CD4-positive, alpha-beta T cell treated with Interleukin-4 for 1 hour (primary cell): Measurements from ENCODE around the gene KIF3B.
"Not testable (repeated sequence)": the region's sequence is repeated elsewhere in the genome, so short reads cannot be mapped to it uniquely, and the experiment has no call there.

ENCODE experiments used
- DNase-seq, 2 donors: peaks; one replicate each; pipeline ENCODE4 v3.0.0-alpha.2; 2020 to 2022

The KIF3B gene

DNA sequence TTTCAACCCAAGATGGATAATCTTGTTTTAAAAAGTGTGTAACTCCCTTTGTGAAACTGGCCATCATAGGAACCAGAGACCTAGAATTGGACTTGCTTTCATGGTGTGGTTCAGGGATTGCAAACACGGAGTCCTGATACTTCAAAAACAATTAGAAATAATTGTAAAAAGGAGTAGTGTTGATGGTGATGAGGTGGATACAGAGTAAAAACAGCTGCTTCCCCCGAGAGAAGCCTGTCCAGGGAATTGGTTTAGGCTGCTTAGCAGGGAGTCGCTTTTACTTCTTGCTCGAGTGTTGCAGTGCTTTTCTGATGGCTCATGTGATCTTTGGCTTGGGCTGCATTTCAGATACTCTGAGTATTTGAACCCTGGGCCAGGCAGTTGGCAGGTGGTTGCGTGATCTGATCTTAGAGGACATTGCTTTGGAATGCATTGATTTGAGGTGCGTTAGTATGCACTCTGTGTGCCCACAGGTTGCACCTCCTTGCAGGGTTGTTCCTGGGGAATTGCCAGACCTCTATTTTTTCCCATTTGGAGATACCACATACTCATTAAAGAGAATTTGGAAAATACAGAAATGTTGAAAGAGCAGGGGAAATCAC is 19.5 kb downstream of the KIF3B start:
- DNase-seq, result no peak

DNA sequence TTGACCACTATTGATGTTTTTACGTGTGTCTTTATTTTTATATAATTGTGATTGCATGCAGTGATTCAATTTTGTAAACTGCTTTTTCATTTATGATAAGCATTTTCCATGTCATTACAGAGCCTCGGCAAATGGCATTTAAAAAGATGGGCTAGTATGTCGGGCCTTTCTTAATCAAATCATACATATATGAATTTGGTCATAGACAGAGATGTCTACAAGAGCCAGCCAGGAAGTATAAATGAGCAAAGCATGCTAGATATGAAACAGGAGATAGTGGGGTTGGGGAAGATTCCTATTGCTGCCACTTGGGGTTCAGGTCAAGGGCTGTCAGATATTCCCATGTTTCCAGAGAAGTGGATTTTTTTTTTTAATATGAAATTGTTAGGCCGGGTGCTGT is 20.0 kb downstream of the KIF3B start:
- DNase-seq, result no peak

DNA sequence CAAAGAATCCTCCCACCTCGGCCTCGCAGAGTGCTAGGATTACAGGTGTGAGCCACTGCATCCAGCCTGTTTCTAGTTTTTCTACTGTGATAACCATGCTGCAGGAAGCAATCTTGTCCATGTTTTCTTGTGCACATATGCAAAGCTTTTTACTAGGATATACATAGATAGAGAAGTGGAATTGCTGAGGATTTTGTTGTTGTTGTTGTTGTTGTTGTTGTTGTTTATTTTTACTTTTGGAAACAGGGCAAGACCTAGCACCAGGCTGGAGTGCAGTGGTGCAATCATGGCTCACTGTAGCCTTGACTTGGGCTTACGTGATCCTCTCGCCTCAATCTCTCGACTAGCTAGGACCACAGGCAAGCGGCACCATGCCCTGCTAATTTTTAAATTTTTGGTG is 23.2 kb downstream of the KIF3B start:
- DNase-seq, result no peak

DNA sequence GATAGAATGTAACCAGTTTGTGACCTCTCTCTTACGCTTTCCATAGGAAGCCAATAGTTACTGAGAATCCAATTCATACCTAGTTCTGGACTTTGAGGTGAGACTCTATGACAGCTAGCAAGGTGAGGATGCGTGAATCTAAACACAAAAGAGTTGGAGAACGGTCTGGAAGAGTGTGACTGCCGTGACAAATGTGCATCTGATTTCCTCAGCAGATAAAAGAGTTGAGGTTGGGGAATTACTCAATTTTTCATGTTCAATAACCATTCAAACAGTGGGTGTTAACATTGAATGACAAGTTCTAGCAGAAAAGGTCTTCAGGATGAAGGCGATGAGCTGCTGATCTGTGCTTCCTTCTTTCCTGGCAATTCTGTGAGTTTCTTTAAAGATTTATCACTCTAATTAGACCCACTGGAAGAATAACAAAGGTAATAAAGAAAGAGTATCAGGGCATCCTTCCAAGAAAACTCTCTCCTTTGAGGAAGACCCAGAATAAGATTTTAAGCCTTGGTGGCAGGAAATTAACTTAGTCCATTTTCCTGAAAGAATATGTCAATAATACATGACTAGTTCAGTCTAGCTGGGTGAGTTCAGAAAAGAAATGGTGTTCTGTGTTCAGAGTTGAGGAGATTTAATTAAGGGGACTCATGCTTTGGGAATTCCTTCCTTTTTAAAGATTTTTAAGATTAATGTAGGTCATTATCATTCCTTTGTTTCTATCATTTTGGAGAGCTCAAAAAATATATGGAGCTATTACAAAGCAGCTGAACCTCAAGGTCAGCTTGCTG is 24.5 kb downstream of the KIF3B start:
- no peak for DNase-seq

DNA sequence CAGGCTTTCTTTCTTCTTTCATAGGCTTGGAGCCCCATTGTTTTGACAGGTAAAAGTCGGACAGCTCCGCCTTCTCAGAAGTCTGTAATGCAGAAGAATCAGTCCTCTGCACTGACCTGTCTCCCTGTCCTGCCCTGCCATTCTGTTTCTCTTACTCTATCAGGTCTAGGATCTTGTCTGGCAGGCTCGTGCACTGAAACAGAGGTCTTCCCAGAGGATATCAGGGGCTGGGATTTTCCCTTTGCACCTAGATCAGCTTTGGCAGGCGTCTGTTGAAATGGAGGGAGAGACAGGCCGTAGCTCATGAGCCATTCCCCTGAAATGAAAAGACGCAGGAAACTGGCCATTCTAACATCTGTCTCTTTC is 25.0 kb downstream of the KIF3B start:
- DNase-seq, result no peak

GRCh38 chr20:32304131-32304746 is 26.8 kb downstream of the KIF3B start:
- no peak for DNase-seq

DNA sequence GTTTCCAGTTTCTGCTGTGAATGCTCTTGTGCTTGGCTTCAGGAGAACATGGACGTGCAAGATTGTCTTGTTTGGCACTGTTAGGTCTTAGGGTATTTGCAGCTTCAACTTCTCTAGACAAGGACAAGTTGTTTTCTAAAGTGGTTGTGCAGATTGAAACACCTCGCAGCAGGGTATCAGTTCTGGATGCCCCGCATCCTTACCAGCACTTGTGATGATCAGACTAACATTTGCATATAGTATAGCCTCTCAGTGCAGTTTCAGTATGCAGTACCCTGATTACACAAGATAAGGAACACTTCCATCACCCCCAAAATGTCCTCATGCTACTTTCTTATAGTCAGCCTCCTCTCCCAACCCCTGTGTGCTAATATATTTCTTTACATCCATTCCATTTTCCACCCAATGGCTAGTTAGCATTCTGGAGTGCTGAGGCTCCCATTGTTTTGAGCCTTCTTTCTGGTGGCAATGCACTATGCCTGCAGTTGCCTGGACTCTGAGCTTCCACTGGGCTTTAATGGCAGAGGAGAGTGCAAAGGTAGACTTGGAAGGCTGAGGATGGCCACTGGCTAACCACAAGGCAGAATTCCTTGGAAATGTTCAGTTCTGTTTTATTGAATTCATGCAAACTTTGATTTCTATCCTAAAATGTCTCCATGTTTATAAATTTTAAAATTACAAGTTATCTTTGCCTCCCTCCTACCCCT is 35.4 kb downstream of the KIF3B start:
- DNase-seq, result no peak

GRCh38 chr20:32314768-32315167 is 37.3 kb downstream of the KIF3B start:
- DNase-seq, result no peak

DNA sequence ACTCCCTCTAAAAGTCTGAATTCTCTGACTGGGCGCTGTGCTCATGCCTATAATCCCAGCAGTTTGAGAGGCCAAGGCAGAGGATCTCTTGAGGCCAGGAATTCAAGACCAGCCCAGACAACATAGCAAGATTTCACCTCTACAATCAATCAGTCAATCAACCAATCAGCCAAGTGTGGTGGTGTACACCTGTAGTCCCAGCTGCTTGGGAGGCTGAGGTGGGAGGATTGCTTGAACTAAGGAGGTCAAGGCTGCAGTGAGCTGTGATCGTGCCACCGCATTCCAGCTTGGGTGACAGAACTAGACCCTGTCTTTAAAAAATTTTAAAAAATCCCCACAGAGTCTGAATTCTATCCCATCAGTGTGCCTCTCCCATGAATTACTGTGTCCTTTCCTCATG is 37.9 kb downstream of the KIF3B start:
- no peak for DNase-seq

DNA sequence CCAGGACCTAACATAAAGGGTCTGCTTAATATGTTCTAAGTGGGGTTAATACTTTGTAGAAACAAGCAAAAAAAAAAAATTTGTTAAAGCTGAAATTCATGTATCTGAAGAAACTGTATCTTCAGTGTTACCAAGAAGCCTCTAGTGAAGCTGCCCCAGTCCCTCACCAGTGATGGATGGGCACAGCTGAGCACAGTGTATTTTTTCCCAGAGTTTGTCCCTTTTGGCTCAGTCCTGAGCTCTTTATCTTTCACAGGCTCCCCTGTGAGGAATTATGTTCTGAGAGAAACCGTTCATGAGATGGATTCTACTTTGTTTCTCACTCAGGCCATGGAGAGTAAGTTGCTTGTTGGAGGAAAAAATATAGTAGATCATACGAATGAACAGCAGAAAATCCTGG is 38.4 kb downstream of the KIF3B start:
- no peak for DNase-seq

DNA sequence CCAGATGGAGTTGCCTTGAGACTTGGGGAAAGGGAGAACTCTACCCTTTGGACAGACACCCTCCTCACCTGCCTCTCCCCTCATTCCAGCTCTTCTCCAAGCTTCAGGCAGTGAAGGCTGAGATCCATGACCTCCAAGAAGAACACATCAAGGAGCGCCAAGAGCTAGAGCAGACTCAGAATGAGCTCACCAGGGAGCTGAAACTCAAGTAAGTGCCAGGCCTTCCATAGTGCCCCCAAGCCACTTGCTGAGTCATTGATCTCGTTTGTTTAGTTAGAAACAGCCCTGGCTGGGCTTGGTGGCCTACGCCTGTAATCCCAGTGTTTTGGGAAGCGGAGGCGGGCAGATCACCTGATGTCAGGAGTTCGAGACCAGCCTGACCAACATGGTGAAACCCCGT is 39.2 kb downstream of the KIF3B start:
- DNase-seq, result no peak

- peak in 1 of 2 donors; percentile 7 for DNase-seq
Measured at GRCh38 chr20:32319100-32319499, 41.6 kb downstream of the KIF3B start.

GRCh38 chr20:32320305-32320704 is 42.9 kb downstream of the KIF3B start:
- no peak for DNase-seq

DNA sequence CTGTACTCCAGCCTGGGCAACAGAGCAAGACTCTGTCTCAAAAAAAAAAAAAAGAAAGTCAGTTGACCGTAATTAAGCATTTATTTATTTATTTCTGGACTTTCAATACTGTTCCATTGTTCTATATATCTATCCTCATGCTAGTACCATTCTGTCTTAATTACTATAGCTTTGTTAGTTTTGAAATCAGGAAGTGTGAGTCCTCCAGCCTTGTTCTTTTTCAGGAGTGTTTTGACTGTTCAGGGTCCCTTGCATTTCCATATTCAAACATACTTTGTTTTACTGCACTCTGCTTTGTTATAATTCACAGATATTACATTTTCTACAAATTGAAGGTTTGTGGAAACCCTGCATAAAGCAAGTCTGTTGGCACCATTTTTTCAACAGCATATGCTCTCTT is 43.9 kb downstream of the KIF3B start:
- no peak for DNase-seq

DNA sequence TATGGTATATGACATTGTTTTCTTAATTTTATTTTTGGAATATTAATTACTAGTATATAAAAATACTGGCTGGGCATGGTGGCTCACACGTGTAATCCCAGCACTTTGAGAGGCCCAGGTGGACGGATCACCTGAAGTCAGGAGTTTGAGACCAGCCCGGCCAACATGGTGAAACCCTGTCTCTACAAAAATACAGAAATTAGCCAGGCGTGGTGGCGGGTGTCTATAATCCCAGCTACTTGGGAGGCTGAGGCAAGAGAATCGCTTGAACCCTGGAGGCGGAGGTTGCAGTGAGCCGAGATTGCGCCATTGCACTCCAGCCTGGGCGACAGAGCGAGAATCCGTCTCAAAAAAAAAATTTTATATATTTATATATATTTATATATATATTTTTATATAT is 44.8 kb downstream of the KIF3B start:
- not testable (repeated sequence) for DNase-seq

DNA sequence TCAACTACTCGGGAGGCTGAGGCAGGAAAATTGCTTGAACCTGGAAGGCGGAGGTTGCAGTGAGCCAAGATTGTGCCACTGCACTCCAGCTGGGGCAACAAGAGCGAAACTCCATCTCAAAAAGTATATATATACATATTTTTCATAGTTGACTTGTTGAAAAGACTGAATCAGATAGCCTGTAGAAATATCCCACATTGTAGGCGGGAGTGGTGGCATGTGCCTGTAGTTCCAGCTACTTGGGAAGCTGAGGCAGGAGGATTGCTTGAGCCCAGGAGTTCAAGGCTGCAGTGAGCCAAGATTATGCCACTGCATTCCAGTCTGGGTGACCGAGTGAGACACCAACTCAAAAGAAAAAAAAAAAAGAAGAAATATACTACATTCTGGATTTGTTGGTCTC is 46.3 kb downstream of the KIF3B start:
- DNase-seq, result not testable (repeated sequence)

GRCh38 chr20:32325706-32326503 is 48.5 kb downstream of the KIF3B start:
- no peak for DNase-seq

GRCh38 chr20:32326504-32326845 is 49.0 kb downstream of the KIF3B start:
- no peak for DNase-seq

- no peak for DNase-seq
Measured at GRCh38 chr20:32327087-32327681, 49.7 kb downstream of the KIF3B start.

GRCh38 chr20:32329817-32330554 is 52.5 kb downstream of the KIF3B start:
- no peak for DNase-seq

- no peak for DNase-seq
Measured at GRCh38 chr20:32330555-32330897, 53.1 kb downstream of the KIF3B start.

DNA sequence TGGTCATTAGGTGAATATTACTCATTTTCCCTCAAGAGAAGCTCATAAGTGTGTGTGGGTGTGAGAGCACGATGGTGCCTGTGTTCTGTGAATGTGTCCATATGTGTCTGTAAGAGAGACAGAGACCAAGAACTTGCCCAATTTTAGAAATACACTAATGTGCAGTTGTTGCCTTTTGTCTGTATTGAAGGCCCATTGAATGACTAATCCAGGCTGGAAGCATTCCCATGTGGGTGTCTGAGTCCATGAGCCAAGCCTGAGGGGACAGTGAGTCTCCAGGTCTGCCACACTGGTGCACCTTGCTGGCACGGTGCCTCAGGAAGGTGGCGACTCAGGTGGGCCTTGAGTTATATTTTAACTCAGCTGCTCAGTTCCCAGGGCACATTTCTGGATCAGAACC is 55.2 kb downstream of the KIF3B start:
- no peak for DNase-seq
